Measurements from ENCODE around the gene ZNF669.

ZNF669 gene

DNA sequence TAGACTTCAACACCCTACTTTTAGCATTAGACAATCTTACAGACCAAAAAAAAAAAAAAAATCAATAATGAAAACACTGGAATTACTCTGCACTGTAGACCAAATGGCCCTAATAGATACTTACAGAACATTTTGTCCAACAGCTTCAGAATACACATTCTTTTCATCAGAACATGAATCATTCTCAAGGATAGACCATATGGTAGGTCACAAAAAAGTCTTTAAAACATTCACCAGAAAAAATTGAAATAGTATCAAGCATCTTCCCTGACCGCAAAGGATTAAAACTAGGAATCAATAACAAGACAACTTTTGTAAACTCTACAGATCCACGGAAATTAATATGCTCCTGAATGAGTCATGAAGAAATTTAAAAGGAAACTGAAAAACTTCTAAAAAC lies 48.1 kb downstream of the ZNF669 start:
- no peak for DNase-seq

DNA sequence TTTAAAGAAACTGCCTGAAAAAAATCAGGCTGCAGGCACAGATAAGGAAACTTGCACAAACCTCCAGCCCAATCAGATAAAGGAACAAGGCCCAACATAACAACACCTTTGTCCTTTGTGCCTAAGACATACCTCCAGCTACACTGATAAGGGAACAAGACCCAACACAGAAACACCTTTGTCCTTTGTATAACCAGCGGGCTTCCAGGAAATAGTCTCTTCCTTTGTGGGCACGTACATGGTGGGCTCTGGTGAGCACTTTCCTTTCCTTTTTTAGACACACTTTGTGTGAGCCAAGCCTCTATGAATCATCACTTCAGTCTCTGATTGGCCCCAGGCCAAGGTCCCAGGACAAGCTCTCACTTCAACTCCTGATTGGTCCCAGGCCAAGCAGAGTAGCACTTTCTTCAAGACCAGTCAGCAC lies 49.2 kb downstream of the ZNF669 start:
- DNase-seq, result no peak
